Effector memory CD8-positive, alpha-beta T cell (primary cell): Measurements from ENCODE around the gene DCAF7.

ENCODE experiments used
- ATAC-seq: fragments of 150-1000 bp; cut with Tn5 transposase; replicated peaks from 2 replicates; pipeline ENCODE4 v1.10.0; 2021; ENCODE audit warnings: mild to moderate bottlenecking, moderate library complexity
- DNase-seq, 3 experiments: peaks; one replicate each; pipeline ENCODE4 v3.0.0; 2021
- H3K27ac Mint-ChIP-seq, 2 donors: one replicate each; pipeline ENCODE4 v1.8.0; 2022; ENCODE audit warnings: mild to moderate bottlenecking in 2 of 2, mixed read lengths in 2 of 2, moderate library complexity in 2 of 2
- H3K27me3 Mint-ChIP-seq, 2 donors: one replicate each; pipeline ENCODE4 v1.8.0; 2022; ENCODE audit warnings: mixed read lengths in 2 of 2
- H3K36me3 Mint-ChIP-seq: one replicate; pipeline ENCODE4 v1.8.0; 2022; ENCODE audit warnings: mild to moderate bottlenecking, moderate library complexity, mixed read lengths; ENCODE audit not compliant: insufficient read depth
- H3K4me1 Mint-ChIP-seq, 2 donors: one replicate each; pipeline ENCODE4 v1.8.0; 2022; ENCODE audit warnings: low read depth in 2 of 2, mixed read lengths in 2 of 2
- H3K4me3 Mint-ChIP-seq, 2 donors: one replicate each; pipeline ENCODE4 v1.8.0; 2022; ENCODE audit warnings: mild to moderate bottlenecking in 2 of 2, mixed read lengths in 2 of 2, moderate library complexity in 2 of 2
- H3K9me3 Mint-ChIP-seq, 2 donors: one replicate each; pipeline ENCODE4 v1.8.0; 2022; ENCODE audit warnings: mixed read lengths in 2 of 2

The DCAF7 gene

DNA sequence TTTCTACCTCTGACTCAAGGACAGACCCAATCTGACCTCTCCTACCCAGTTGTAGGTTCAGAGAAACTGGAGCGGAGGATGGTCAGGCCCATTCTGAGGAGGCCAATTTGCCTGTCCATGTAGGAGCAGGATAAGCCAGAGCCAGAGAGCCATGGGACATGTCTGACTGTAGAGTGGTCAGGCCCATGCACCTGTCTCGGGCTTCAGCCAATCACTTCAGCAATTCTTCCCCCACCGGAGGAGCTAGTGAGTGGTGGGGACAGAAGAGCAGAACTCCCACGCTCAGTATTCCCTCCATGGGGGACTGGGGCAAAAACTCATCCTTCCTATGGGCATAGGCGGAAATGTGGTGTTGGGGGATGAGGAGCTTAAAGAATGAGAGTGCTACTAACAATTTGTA, 14.3 kb downstream of the DCAF7 start:
- H3K27ac Mint-ChIP-seq, result peak overlapping the region in 1 of 2 donors; percentile 57
- peaks cover 4% of the 10 kb centered on the region for H3K36me3 Mint-ChIP-seq
- H3K27me3 Mint-ChIP-seq, result no peaks in the 10 kb centered on the region
- DNase-seq (no peak), ATAC-seq (no peak)
- no peak overlapping the region for H3K4me3 Mint-ChIP-seq
- no peaks in the 10 kb centered on the region for H3K9me3 Mint-ChIP-seq
- peaks cover 35 to 61% of the 10 kb centered on the region in 2 donors for H3K4me1 Mint-ChIP-seq

DNA sequence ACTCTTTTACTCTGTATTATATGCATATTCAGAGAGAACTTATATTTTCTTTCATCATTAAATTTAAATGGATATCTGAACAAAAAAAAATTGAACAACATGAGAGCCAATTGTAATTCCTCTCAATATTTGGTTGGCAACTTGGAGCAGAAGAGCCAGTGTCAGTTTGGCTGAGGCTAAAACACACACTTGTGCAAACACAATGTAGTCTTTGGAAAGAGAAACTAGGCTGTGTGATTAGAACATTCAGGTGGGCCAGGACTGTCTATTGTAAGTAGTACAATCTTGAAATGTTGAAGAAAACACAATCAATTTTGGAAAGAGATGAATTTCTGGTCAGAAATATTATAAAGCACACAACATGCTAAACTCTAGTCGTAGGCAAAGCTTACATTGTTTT, 17.0 kb downstream of the DCAF7 start:
- H3K4me3 Mint-ChIP-seq, result no peak overlapping the region
- no peak for DNase-seq
- peaks cover 4% of the 10 kb centered on the region for H3K36me3 Mint-ChIP-seq
- no peak overlapping the region for H3K27ac Mint-ChIP-seq
- H3K9me3 Mint-ChIP-seq, result no peaks in the 10 kb centered on the region
- no peak for ATAC-seq
- H3K4me1 Mint-ChIP-seq, result peaks cover 33 to 56% of the 10 kb centered on the region in 2 donors
- H3K27me3 Mint-ChIP-seq, result no peaks in the 10 kb centered on the region

GRCh38 chr17:63568563-63568962, 18.3 kb downstream of the DCAF7 start:
- Mint-ChIP-seq H3K4me3 (no peak overlapping the region), H3K4me1 (peaks cover 30 to 57% of the 10 kb centered on the region in 2 donors), H3K36me3 (no peaks in the 10 kb centered on the region), H3K27me3 (no peaks in the 10 kb centered on the region), H3K27ac (peak overlapping the region in 1 of 2 donors; percentile 42), H3K9me3 (no peaks in the 10 kb centered on the region)
- no peak for ATAC-seq
- DNase-seq, result no peak

GRCh38 chr17:63571632-63572310, 21.5 kb downstream of the DCAF7 start:
- Mint-ChIP-seq H3K36me3 (no peaks in the 10 kb centered on the region), H3K27me3 (no peaks in the 10 kb centered on the region), H3K4me1 (peaks cover 29 to 57% of the 10 kb centered on the region in 2 donors), H3K27ac (peak overlapping the region; percentile 1 to 90), H3K4me3 (no peak overlapping the region), H3K9me3 (no peaks in the 10 kb centered on the region)
- ATAC-seq, result no peak
- no peak for DNase-seq

DNA sequence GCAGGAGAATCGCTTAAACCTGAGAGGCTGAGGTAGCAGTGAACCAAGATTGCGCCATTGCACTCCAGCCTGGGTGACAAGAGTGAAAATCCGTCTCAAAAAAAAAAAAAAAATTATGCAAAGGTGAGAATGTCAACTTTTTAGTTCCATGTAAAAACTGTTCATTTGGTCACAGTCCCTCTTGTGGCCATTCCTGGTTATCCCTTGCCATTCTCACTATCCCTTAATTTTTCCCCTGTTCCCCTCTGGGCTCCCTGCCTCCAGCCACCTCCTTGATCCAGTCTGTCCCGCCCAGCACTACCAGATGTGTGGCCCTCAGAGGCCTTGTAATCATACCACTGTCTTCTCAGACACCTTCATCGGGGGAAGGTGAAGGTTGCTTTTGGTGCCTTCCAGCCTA, 23.4 kb downstream of the DCAF7 start:
- peaks cover under 1% of the 10 kb centered on the region for H3K36me3 Mint-ChIP-seq
- H3K27ac Mint-ChIP-seq, result peak overlapping the region; percentile 45 to 47
- ATAC-seq, result no peak
- H3K4me3 Mint-ChIP-seq, result no peak overlapping the region
- no peak for DNase-seq
- no peaks in the 10 kb centered on the region for H3K9me3 Mint-ChIP-seq
- peaks cover 34 to 48% of the 10 kb centered on the region in 2 donors for H3K4me1 Mint-ChIP-seq
- no peaks in the 10 kb centered on the region for H3K27me3 Mint-ChIP-seq

DNA sequence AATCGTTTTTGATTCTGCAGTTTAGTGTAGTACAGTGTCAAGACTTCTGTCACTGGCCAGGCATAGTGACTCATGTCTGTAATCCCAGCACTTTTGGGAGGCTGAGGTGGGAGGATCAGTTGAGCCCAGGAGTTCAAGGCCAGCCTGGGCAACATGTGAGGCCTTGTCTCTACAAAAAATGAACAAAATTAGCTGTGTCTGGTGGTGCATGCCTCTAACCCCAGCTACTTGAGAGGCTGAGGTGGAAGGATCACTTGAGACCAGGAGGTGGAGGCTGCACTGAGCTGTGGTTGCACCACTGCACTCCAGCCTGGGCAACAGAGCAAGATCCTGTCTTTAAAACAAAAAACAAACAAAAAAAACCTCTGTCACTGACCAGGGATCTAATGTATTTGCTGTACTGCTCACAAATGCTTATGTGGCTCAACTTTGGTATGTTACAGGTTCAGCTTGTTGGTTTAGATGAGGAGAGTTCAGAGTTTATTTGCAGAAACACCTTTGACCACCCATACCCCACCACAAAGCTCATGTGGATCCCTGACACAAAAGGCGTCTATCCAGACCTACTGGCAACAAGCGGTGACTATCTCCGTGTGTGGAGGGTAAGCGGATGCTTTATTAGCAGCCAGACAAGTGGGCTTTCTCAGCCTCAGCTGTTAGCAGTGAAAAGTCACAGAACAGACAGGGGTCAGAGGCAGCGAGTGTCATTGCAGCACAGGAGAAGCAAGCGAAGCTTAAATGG, 27.9 kb downstream of the DCAF7 start:
- Mint-ChIP-seq H3K4me3 (no peak overlapping the region), H3K36me3 (peaks cover 35% of the 10 kb centered on the region), H3K27ac (peak overlapping the region; percentile 25 to 41), H3K27me3 (no peaks in the 10 kb centered on the region), H3K9me3 (no peaks in the 10 kb centered on the region), H3K4me1 (peaks cover 20 to 24% of the 10 kb centered on the region in 2 donors)
- ATAC-seq (no peak), DNase-seq (no peak)

- Mint-ChIP-seq H3K27me3 (no peaks in the 10 kb centered on the region), H3K36me3 (peaks cover 35% of the 10 kb centered on the region), H3K27ac (peak overlapping the region in 1 of 2 donors; percentile 15), H3K9me3 (no peaks in the 10 kb centered on the region), H3K4me3 (no peak overlapping the region), H3K4me1 (peaks cover 19 to 26% of the 10 kb centered on the region in 2 donors)
- ATAC-seq (no peak), DNase-seq (no peak)
Observed at GRCh38 chr17:63578769-63579111, 28.5 kb downstream of the DCAF7 start.

GRCh38 chr17:63579633-63580032, 29.4 kb downstream of the DCAF7 start:
- peaks cover 15 to 22% of the 10 kb centered on the region in 2 donors for H3K4me1 Mint-ChIP-seq
- ATAC-seq, result no peak
- H3K36me3 Mint-ChIP-seq, result peaks cover 42% of the 10 kb centered on the region
- H3K27ac Mint-ChIP-seq, result peak overlapping the region; percentile 24 to 30
- H3K4me3 Mint-ChIP-seq, result no peak overlapping the region
- H3K9me3 Mint-ChIP-seq, result no peaks in the 10 kb centered on the region
- H3K27me3 Mint-ChIP-seq, result no peaks in the 10 kb centered on the region
- DNase-seq, result no peak

DNA sequence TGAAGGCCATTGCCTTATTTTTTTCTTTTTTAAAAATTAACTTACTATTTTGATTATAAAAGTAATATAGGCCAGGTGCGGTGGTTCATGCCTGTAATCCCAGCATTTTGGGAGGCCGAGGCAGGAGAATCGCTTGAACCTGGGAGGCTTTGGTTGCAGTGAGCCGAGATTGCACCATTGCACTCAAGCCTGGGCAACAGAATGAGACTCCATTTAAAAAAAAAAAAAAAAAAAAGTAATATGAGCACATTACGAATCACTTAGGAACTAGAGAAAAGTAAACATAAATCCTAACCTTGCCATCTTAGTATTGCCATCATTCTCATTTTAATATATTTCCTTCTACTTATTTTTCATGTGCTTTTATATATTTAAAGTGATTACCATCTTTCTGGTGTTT, 37.5 kb downstream of the DCAF7 start:
- Mint-ChIP-seq H3K27me3 (no peaks in the 10 kb centered on the region), H3K4me3 (no peak overlapping the region)

GRCh38 chr17:63588797-63589196, 38.5 kb downstream of the DCAF7 start:
- Mint-ChIP-seq H3K4me3 (no peak overlapping the region), H3K4me1 (peaks cover 25 to 31% of the 10 kb centered on the region in 2 donors), H3K36me3 (peaks cover 63% of the 10 kb centered on the region), H3K27me3 (no peaks in the 10 kb centered on the region), H3K9me3 (no peaks in the 10 kb centered on the region), H3K27ac (no peak overlapping the region)
- ATAC-seq (no peak), DNase-seq (no peak)

More for the DNA sequence above, 37.5 kb downstream of the DCAF7 start:
- ATAC-seq, result no peak
- peak overlapping the region in 1 of 2 donors; percentile 60 for H3K27ac Mint-ChIP-seq
- no peaks in the 10 kb centered on the region for H3K9me3 Mint-ChIP-seq
- peaks cover 67% of the 10 kb centered on the region for H3K36me3 Mint-ChIP-seq
- DNase-seq, result no peak
- H3K4me1 Mint-ChIP-seq, result peaks cover 17 to 26% of the 10 kb centered on the region in 2 donors

DNA sequence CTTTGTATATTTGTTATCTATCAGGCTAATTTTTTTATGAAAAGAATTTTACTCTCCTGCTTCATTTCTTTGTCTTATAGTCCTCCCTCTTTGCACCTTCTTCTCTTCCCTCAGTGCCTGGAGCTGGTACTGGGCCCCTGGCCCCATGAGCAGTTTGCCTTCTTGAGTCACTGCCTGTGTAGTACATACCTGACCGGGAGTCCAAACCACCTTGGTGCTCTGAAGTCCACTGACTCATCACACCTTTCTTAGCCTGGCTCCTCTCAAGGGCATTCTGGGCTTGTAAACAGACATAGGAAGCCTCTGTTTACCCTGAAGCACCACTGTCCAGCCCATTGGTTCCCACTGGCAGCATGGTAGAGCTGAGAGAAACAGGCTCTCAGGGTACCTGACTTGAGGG, 39.4 kb downstream of the DCAF7 start:
- Mint-ChIP-seq H3K36me3 (peaks cover 60% of the 10 kb centered on the region), H3K9me3 (no peaks in the 10 kb centered on the region), H3K4me3 (no peak overlapping the region), H3K27ac (no peak overlapping the region), H3K4me1 (peaks cover 24 to 29% of the 10 kb centered on the region in 2 donors), H3K27me3 (no peaks in the 10 kb centered on the region)
- no peak for ATAC-seq
- no peak for DNase-seq

GRCh38 chr17:63592797-63593196, 42.5 kb downstream of the DCAF7 start:
- H3K4me1 Mint-ChIP-seq, result peaks cover 21 to 28% of the 10 kb centered on the region in 2 donors
- H3K9me3 Mint-ChIP-seq, result no peaks in the 10 kb centered on the region
- no peak for ATAC-seq
- no peak overlapping the region for H3K4me3 Mint-ChIP-seq
- peaks cover 37% of the 10 kb centered on the region for H3K36me3 Mint-ChIP-seq
- H3K27me3 Mint-ChIP-seq, result no peaks in the 10 kb centered on the region
- no peak for DNase-seq
- peak overlapping the region in 1 of 2 donors; percentile 29 for H3K27ac Mint-ChIP-seq

GRCh38 chr17:63595132-63595531, 44.9 kb downstream of the DCAF7 start:
- Mint-ChIP-seq H3K4me3 (peak overlapping the region in 1 of 2 donors; percentile 29), H3K27me3 (no peaks in the 10 kb centered on the region), H3K9me3 (no peaks in the 10 kb centered on the region), H3K27ac (peak overlapping the region in 1 of 2 donors; percentile 72), H3K4me1 (peaks cover 32 to 36% of the 10 kb centered on the region in 2 donors), H3K36me3 (peaks cover 19% of the 10 kb centered on the region)
- DNase-seq (no peak), ATAC-seq (no peak)
